ENCODE measurements around the gene RPS6KC1. TPM values are rescaled to one million over a fixed set of nuclear protein-coding genes. Genes with fewer than 3 reads are reported as not detected.

Gene RPS6KC1
- total and polyA plus RNA-seq, 9 donors = 13.1 to 25.1 (median 18.4) TPM

DNA sequence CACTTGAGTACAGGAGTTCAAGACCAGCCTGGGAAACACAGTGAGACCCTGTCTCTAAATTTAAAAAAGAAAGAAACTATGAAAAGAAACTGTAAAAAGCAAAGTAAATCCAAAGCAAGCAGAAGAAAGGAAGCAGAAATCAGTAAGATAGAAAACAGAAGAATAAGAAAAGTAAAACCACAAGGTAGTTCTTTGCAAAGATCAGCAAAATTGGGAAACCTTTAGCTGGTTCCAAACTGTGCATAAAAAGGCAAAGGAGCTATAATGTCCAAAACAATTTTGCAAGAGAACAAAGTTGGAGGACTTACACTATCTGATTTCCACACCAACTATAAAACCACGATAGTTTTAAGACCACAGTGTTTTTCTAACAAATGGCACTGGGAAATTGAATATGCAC is 218.8 kb downstream of the RPS6KC1 start:
- Histone ChIP-seq H3K4me3 (ENCODE audit: low read length) (no peak overlapping the region), H3K4me1 (ENCODE audit: control insufficient read depth, insufficient read depth, low read length) (no peaks in the 10 kb centered on the region), H3K36me3 (ENCODE audit: control insufficient read depth, insufficient read depth, low read length) (peaks cover 6% of the 10 kb centered on the region), H3K9me3 (replicated peaks; ENCODE audit: control insufficient read depth, low read depth, low read length) (peaks cover 4% of the 10 kb centered on the region), H3K27me3 (ENCODE audit: control insufficient read depth, insufficient read depth, low read length) (no peaks in the 10 kb centered on the region), H3K27ac (ENCODE audit: low read length) (no peak overlapping the region)
- WGBS (ENCODE audit: insufficient coverage) = no CpG with 5 or more reads among the region's 1 CpG
- no peak for DNase-seq

DNA sequence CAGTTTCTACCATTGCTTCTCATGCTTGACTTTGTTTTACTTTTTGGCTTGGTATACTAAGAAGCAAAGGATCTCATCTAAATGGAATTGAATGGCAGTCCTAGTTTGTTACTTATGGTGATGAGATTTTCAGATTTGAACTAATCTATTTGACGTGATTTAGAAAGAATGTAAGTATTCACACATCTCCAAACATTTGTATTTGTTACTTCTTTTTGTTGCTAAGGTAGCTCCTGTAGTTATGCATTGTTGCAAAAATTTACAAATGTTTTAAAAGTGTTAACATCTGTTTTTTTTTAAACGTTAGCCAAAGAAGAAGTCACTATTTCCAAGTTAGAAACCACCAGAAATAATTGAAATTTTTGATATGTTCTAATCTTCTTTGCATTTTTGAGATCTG is 222.5 kb downstream of the RPS6KC1 start:
- peak overlapping the region; percentile 10 for H3K27ac ChIP-seq (ENCODE audit: low read length)
- peaks cover 4% of the 10 kb centered on the region for H3K36me3 ChIP-seq (ENCODE audit: control insufficient read depth, insufficient read depth, low read length)
- no peaks in the 10 kb centered on the region for H3K27me3 ChIP-seq (ENCODE audit: control insufficient read depth, insufficient read depth, low read length)
- H3K4me3 ChIP-seq (ENCODE audit: low read length) = no peak overlapping the region
- no peaks in the 10 kb centered on the region for H3K4me1 ChIP-seq (ENCODE audit: control insufficient read depth, insufficient read depth, low read length)
- DNase-seq = peak; percentile 31
- WGBS (ENCODE audit: insufficient coverage) = no CpG with 5 or more reads among the region's 2 CpGs
- no peaks in the 10 kb centered on the region for H3K9me3 ChIP-seq (replicated peaks; ENCODE audit: control insufficient read depth, low read depth, low read length)

DNA sequence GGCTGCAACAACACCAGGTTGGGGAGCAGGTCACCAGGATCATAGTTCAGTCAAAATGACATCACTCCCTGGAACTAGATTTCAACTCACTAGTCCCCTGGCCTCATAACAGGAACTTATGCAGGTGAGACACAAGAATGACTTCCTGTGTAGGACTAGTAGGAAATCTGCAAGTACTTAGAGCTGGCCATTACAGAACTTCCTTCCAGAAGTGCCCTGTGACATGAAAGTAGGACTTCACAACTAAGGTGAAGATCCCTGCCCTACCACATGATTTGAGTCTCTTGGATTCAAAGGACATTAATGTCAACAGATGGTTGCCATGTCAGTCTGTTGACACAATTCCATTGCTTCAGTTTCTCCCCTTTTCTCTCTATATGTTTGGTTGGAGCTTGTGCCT is 223.1 kb downstream of the RPS6KC1 start:
- H3K9me3 ChIP-seq (replicated peaks; ENCODE audit: control insufficient read depth, low read depth, low read length) = no peaks in the 10 kb centered on the region
- no peaks in the 10 kb centered on the region for H3K4me1 ChIP-seq (ENCODE audit: control insufficient read depth, insufficient read depth, low read length)
- no peak overlapping the region for H3K4me3 ChIP-seq (ENCODE audit: low read length)
- peak; percentile 18 for DNase-seq
- H3K27ac ChIP-seq (ENCODE audit: low read length) = peak overlapping the region; percentile 20
- H3K27me3 ChIP-seq (ENCODE audit: control insufficient read depth, insufficient read depth, low read length) = no peaks in the 10 kb centered on the region
- peaks cover 4% of the 10 kb centered on the region for H3K36me3 ChIP-seq (ENCODE audit: control insufficient read depth, insufficient read depth, low read length)

DNA sequence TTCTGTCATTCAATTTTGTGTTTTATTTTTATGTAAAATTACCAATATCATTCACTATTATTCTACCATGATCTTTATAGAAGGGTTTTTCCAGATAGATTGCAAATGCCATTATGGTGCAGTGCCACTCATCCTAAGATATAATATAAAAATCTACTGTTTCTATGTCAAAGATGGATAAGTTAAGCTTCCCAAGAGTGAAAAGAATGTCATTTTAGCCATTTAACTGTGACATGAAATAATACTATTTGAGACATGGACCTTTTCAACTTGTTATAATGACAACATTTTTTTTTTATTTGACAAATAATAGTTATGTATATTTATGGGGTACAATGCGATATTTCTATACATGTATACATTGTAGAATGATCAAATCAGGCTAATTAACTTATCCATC is 224.3 kb downstream of the RPS6KC1 start:
- Histone ChIP-seq H3K4me3 (ENCODE audit: low read length) (no peak overlapping the region), H3K27me3 (ENCODE audit: control insufficient read depth, insufficient read depth, low read length) (no peaks in the 10 kb centered on the region), H3K27ac (ENCODE audit: low read length) (no peak overlapping the region), H3K9me3 (replicated peaks; ENCODE audit: control insufficient read depth, low read depth, low read length) (no peaks in the 10 kb centered on the region), H3K36me3 (ENCODE audit: control insufficient read depth, insufficient read depth, low read length) (peaks cover 4% of the 10 kb centered on the region), H3K4me1 (ENCODE audit: control insufficient read depth, insufficient read depth, low read length) (no peaks in the 10 kb centered on the region)
- WGBS (ENCODE audit: insufficient coverage) = no CpG with 5 or more reads among the region's 1 CpG
- no peak for DNase-seq

DNA sequence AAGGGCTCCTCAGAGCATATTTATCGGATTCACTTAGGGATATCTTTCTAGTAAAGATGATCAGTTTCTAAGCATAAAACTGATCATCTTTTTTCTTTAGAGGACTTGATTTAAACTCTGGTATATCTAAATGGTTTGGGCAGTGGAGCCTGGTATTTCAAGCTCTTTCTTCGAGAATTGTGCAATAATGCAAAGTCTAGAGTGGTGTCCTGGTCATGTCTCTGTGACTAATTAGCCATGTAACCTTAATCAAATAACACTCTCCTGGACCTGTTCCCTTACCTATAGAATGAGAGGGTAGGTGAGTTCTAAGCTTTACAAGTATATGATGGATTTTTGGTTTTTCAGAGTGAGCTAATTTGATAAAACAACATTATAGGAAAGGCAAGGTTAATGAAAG is 225.2 kb downstream of the RPS6KC1 start:
- H3K36me3 ChIP-seq (ENCODE audit: control insufficient read depth, insufficient read depth, low read length) = peaks cover 4% of the 10 kb centered on the region
- no peak overlapping the region for H3K27ac ChIP-seq (ENCODE audit: low read length)
- H3K9me3 ChIP-seq (replicated peaks; ENCODE audit: control insufficient read depth, low read depth, low read length) = no peaks in the 10 kb centered on the region
- WGBS (ENCODE audit: insufficient coverage) = no CpG with 5 or more reads among the region's 2 CpGs
- no peak overlapping the region for H3K4me3 ChIP-seq (ENCODE audit: low read length)
- no peak for DNase-seq
- H3K4me1 ChIP-seq (ENCODE audit: control insufficient read depth, insufficient read depth, low read length) = peaks cover 5% of the 10 kb centered on the region
- H3K27me3 ChIP-seq (ENCODE audit: control insufficient read depth, insufficient read depth, low read length) = no peaks in the 10 kb centered on the region

DNA sequence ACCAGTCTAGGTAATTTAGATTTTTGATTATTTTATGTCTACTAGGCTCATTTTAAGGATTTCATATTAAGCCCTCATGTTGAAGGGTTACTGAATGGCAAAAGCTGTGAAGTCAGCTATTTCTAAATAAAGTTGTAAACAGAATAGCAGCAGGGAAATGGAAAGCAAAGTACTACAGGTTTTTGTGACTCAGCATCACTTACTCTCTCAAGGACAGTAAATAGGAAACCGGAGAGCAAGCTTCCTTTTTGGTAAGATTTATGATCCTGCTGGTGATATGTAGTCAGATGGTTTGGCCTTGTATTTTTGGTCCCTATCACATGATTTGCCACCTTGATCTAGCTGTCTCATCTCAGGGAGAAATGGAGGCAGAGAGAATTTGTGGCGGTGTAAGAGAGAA is 226.0 kb downstream of the RPS6KC1 start:
- Histone ChIP-seq H3K27ac (ENCODE audit: low read length) (no peak overlapping the region), H3K4me1 (ENCODE audit: control insufficient read depth, insufficient read depth, low read length) (peaks cover 13% of the 10 kb centered on the region), H3K9me3 (replicated peaks; ENCODE audit: control insufficient read depth, low read depth, low read length) (no peaks in the 10 kb centered on the region), H3K4me3 (ENCODE audit: low read length) (no peak overlapping the region), H3K36me3 (ENCODE audit: control insufficient read depth, insufficient read depth, low read length) (peaks cover 4% of the 10 kb centered on the region), H3K27me3 (ENCODE audit: control insufficient read depth, insufficient read depth, low read length) (no peaks in the 10 kb centered on the region)
- WGBS (ENCODE audit: insufficient coverage) = 100% methylated on average over 1 of the region's 2 CpGs
- no peak for DNase-seq

DNA sequence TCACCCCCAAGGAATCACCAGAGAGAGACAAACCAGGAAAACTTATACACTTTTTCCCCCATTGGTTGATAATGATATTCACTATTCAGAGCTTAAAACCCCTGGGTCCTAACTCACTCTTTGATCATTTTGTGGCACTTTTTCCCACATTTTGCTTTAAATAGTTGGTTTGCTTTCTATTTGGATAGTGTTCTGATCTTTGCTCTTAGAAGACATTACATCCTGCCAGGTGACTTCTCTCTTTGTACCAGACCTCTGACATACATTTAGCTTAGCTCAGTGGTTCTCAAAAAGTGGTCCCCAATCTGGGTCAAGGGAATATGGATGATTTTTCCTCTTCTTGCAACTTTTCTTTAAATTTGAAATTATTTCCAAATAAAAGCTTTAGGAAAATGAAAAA is 228.4 kb downstream of the RPS6KC1 start:
- no peak overlapping the region for H3K27ac ChIP-seq (ENCODE audit: low read length)
- DNase-seq = no peak
- peaks cover 18% of the 10 kb centered on the region for H3K4me1 ChIP-seq (ENCODE audit: control insufficient read depth, insufficient read depth, low read length)
- H3K36me3 ChIP-seq (ENCODE audit: control insufficient read depth, insufficient read depth, low read length) = no peaks in the 10 kb centered on the region
- H3K9me3 ChIP-seq (replicated peaks; ENCODE audit: control insufficient read depth, low read depth, low read length) = no peaks in the 10 kb centered on the region
- no peak overlapping the region for H3K4me3 ChIP-seq (ENCODE audit: low read length)
- no peaks in the 10 kb centered on the region for H3K27me3 ChIP-seq (ENCODE audit: control insufficient read depth, insufficient read depth, low read length)

DNA sequence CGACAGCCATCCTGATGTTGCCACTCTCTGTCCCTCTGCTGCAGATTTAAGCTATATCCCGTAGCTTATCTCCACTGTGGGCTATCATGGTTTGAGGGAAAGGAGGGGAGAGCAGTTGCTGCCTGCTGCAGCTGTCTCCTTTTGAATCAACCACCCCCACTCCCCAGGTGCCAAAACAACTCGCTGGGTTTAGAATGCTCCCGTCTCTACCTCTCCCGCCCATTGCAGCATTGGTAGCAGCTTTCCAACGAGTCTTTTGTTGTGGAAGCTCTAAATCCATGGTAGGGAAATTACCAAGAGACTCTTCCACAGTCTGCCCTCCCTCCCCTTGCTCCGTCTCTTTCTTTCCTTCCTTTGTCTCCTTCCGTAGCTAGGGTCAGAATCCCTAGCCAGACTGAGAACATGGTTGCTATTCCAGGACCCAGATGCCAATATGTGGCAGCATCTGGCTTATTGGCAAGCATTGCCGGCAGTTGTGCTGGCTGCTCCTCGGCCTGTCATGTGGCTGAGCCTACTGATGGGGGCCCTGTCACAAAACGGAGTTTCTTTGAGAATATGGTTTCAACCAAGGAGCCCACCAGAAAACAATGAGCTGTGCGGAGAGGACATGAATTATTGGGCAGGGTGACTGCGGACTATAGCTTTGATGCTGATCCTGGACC is 230.7 kb downstream of the RPS6KC1 start:
- Histone ChIP-seq H3K4me3 (ENCODE audit: low read length) (peak overlapping the region; percentile 5), H3K36me3 (ENCODE audit: control insufficient read depth, insufficient read depth, low read length) (no peaks in the 10 kb centered on the region), H3K4me1 (ENCODE audit: control insufficient read depth, insufficient read depth, low read length) (peaks cover 18% of the 10 kb centered on the region), H3K27me3 (ENCODE audit: control insufficient read depth, insufficient read depth, low read length) (no peaks in the 10 kb centered on the region), H3K27ac (ENCODE audit: low read length) (peak overlapping the region; percentile 81), H3K9me3 (replicated peaks; ENCODE audit: control insufficient read depth, low read depth, low read length) (no peaks in the 10 kb centered on the region)
- peak; percentile 77 for DNase-seq
- WGBS (ENCODE audit: insufficient coverage) = 70% methylated on average over 6 of the region's 13 CpGs

DNA sequence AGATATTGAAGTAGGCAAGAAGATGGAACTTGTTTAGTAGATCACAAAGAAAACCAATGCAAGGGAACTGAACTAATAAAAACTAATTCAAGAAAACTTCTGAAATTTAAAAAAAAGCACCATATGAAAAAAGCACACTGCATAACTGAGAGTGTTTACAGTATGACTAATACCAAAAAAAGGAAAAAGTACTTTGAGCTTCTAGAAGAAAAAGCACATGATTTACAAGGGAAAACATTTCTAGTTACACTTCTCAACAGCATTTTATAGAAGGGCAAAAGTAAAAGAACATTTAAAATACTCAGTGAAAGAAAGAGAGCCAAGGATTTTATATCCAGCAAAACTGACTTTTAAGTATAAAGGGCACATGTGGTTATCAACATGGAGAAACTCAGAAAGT is 233.6 kb downstream of the RPS6KC1 start:
- Histone ChIP-seq H3K36me3 (ENCODE audit: control insufficient read depth, insufficient read depth, low read length) (no peaks in the 10 kb centered on the region), H3K4me3 (ENCODE audit: low read length) (no peak overlapping the region), H3K4me1 (ENCODE audit: control insufficient read depth, insufficient read depth, low read length) (peaks cover 18% of the 10 kb centered on the region), H3K27me3 (ENCODE audit: control insufficient read depth, insufficient read depth, low read length) (no peaks in the 10 kb centered on the region), H3K9me3 (replicated peaks; ENCODE audit: control insufficient read depth, low read depth, low read length) (no peaks in the 10 kb centered on the region), H3K27ac (ENCODE audit: low read length) (no peak overlapping the region)
- DNase-seq = no peak

DNA sequence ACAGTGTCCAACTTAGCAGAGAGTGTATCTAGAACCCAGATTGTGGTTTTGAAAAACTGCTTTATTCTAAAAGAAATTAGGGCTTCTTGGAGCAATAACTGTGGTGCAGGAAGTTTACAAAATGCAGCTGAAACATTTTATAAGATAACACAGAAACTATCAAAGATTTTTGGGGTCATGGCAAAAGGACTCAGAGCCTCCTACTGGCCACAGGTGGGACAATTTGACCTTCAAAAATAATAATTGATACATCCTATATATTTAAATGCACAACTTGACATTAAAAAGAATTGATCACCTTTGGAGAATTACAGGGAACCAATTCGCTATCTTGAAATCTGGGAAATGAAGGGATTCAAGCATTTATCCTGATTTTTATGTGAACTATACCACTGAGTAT is 235.2 kb downstream of the RPS6KC1 start:
- no peak overlapping the region for H3K4me3 ChIP-seq (ENCODE audit: low read length)
- no CpG with 5 or more reads among the region's 1 CpG for WGBS (ENCODE audit: insufficient coverage)
- H3K4me1 ChIP-seq (ENCODE audit: control insufficient read depth, insufficient read depth, low read length) = peaks cover 13% of the 10 kb centered on the region
- no peak overlapping the region for H3K27ac ChIP-seq (ENCODE audit: low read length)
- no peaks in the 10 kb centered on the region for H3K27me3 ChIP-seq (ENCODE audit: control insufficient read depth, insufficient read depth, low read length)
- no peaks in the 10 kb centered on the region for H3K9me3 ChIP-seq (replicated peaks; ENCODE audit: control insufficient read depth, low read depth, low read length)
- no peaks in the 10 kb centered on the region for H3K36me3 ChIP-seq (ENCODE audit: control insufficient read depth, insufficient read depth, low read length)
- DNase-seq = no peak

DNA sequence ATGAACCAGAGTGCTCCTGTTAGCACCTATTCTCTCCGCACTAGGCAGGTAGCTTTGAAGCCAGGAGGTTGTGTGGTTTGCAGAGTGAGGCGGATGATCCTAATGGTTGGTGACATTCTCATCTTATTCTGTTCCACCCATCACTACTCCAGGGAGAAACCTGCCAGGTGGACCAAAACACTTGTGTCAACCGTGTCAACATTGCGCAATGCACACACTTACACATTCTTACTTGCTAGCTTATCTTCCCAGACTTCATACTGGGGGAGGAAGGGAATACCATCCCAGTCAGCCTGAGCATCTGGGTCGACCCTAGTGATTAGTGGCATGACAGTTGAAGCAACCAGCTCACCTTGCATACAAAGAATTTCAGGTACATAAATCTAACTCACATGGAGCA is 236.9 kb downstream of the RPS6KC1 start:
- no CpG with 5 or more reads among the region's 5 CpGs for WGBS (ENCODE audit: insufficient coverage)
- Histone ChIP-seq H3K36me3 (ENCODE audit: control insufficient read depth, insufficient read depth, low read length) (no peaks in the 10 kb centered on the region), H3K9me3 (replicated peaks; ENCODE audit: control insufficient read depth, low read depth, low read length) (no peaks in the 10 kb centered on the region), H3K4me1 (ENCODE audit: control insufficient read depth, insufficient read depth, low read length) (no peaks in the 10 kb centered on the region), H3K27me3 (ENCODE audit: control insufficient read depth, insufficient read depth, low read length) (no peaks in the 10 kb centered on the region), H3K27ac (ENCODE audit: low read length) (no peak overlapping the region), H3K4me3 (ENCODE audit: low read length) (no peak overlapping the region)
- no peak for DNase-seq

All from muscle of leg (tissue), 11 donors.